Measurements from ENCODE around the gene RUFY4. TPM values are rescaled to one million over a fixed set of nuclear protein-coding genes. Genes with fewer than 3 reads are reported as not detected.

The RUFY4 gene
- polyA plus RNA-seq, 1 donor (not counting 4 experiments of a cell fraction or from before 2014, with no cell fraction given), result not detected

DNA sequence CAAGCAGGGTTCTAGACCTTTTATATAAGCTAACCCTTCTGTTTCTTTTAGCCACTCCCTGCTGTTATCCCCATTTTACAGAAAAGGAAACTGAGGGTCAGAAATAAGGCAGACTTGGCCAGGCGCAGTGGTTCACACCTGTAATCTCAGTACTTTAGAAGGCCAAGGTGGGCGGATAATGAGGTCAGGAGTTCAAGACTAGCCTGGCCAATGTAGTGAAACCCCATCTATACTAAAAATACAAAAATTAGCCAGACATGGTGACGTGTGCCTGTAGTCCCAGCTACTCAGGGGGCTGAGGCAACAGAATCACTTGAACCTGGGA is 14.3 kb downstream of the RUFY4 start:
- H3K4me1 ChIP-seq (ENCODE audit: control insufficient read depth, extremely low read depth, insufficient read depth, low read length), result no peaks in the 10 kb centered on the region
- no peak for FAIRE-seq
- no peak for TF ChIP-seq EZH2 (IDR thresholded peaks at IDR 0.05; ENCODE audit: low read length)
- TF ChIP-seq, protein P1, sequence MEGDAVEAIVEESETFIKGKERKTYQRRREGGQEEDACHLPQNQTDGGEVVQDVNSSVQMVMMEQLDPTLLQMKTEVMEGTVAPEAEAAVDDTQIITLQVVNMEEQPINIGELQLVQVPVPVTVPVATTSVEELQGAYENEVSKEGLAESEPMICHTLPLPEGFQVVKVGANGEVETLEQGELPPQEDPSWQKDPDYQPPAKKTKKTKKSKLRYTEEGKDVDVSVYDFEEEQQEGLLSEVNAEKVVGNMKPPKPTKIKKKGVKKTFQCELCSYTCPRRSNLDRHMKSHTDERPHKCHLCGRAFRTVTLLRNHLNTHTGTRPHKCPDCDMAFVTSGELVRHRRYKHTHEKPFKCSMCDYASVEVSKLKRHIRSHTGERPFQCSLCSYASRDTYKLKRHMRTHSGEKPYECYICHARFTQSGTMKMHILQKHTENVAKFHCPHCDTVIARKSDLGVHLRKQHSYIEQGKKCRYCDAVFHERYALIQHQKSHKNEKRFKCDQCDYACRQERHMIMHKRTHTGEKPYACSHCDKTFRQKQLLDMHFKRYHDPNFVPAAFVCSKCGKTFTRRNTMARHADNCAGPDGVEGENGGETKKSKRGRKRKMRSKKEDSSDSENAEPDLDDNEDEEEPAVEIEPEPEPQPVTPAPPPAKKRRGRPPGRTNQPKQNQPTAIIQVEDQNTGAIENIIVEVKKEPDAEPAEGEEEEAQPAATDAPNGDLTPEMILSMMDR (optimal IDR thresholded peaks at IDR 0.05 in 1 of 3, IDR thresholded peaks at IDR 0.05 in 1 of 3, conservative IDR thresholded peaks at IDR 0.05 in 1 of 3; ENCODE audit: extremely low read depth in 1 of 3, insufficient read depth in 2 of 3, low read length in 3 of 3), result no peak
- H3K79me2 ChIP-seq (ENCODE audit: control insufficient read depth, insufficient read depth, low read length), result no peaks in the 10 kb centered on the region
- no peak for DNase-seq (ENCODE audit: low read depth, low spot score)
- no peaks in the 10 kb centered on the region for H4K20me1 ChIP-seq (ENCODE audit: control insufficient read depth, extremely low read depth, insufficient read depth, low read length)
- no peaks in the 10 kb centered on the region for H3K9me1 ChIP-seq (ENCODE audit: control insufficient read depth, extremely low read depth, insufficient read depth, low read length)
- no peak overlapping the region for H3K4me3 ChIP-seq (ENCODE audit: control insufficient read depth in 2 of 3, extremely low read depth in 1 of 3, insufficient read depth in 2 of 3, low read depth in 1 of 3, low read length in 3 of 3)
- no peak overlapping the region for H3K4me2 ChIP-seq (ENCODE audit: control insufficient read depth, extremely low read depth, insufficient read depth, low read depth, low read length)
- H3K27me3 ChIP-seq (ENCODE audit: control insufficient read depth, extremely low read depth, insufficient read depth, low read length), result no peaks in the 10 kb centered on the region
- no peak overlapping the region for H3K27ac ChIP-seq (ENCODE audit: control insufficient read depth, insufficient read depth, low read length)
- no peaks in the 10 kb centered on the region for H3K9me3 ChIP-seq (ENCODE audit: control insufficient read depth, low read depth, low read length)
- dilution Hi-C loops (cut with MboI; ENCODE audit: extremely low pct_ligation_motif_present, low sequenced_read_pairs), result no loop called here
- H2AFZ ChIP-seq (ENCODE audit: control insufficient read depth, low read length), result no peak overlapping the region
- H3K36me3 ChIP-seq (ENCODE audit: control insufficient read depth in 2 of 2, extremely low read depth in 1 of 2, insufficient read depth in 2 of 2, low read length in 2 of 2), result no peaks in the 10 kb centered on the region
- no peak overlapping the region for H3K9ac ChIP-seq (ENCODE audit: control insufficient read depth, extremely low read depth, insufficient read depth, low read length)

DNA sequence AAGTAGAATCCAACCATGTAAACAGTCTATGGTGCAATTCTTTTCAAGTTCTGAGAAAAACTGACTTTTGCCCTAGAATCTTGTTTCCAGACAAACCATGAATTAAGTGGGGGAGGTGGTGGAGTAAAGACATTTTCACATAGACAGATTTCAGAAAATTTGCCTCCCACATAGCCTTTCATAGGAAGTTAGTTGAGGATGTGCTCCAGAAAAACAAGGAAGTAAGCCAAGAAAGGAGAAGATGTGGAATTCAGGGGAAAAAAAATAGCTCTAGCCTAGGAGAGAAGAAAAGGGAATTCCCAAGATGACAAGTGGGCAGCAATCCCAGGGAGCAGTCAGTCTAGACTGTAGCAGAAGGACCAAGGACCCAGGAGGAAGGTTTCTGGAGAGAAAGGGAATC is 17.4 kb downstream of the RUFY4 start:
- H3K9me1 ChIP-seq (ENCODE audit: control insufficient read depth, extremely low read depth, insufficient read depth, low read length), result no peaks in the 10 kb centered on the region
- no peak for FAIRE-seq
- no peak overlapping the region for H2AFZ ChIP-seq (ENCODE audit: control insufficient read depth, low read length)
- no peaks in the 10 kb centered on the region for H3K79me2 ChIP-seq (ENCODE audit: control insufficient read depth, insufficient read depth, low read length)
- no peak overlapping the region for H3K4me3 ChIP-seq (ENCODE audit: control insufficient read depth in 2 of 3, extremely low read depth in 1 of 3, insufficient read depth in 2 of 3, low read depth in 1 of 3, low read length in 3 of 3)
- H4K20me1 ChIP-seq (ENCODE audit: control insufficient read depth, extremely low read depth, insufficient read depth, low read length), result no peaks in the 10 kb centered on the region
- no peaks in the 10 kb centered on the region for H3K4me1 ChIP-seq (ENCODE audit: control insufficient read depth, extremely low read depth, insufficient read depth, low read length)
- H3K36me3 ChIP-seq (ENCODE audit: control insufficient read depth in 2 of 2, extremely low read depth in 1 of 2, insufficient read depth in 2 of 2, low read length in 2 of 2), result no peaks in the 10 kb centered on the region
- TF ChIP-seq, protein P1 (optimal IDR thresholded peaks at IDR 0.05 in 1 of 3, IDR thresholded peaks at IDR 0.05 in 1 of 3, conservative IDR thresholded peaks at IDR 0.05 in 1 of 3; ENCODE audit: extremely low read depth in 1 of 3, insufficient read depth in 2 of 3, low read length in 3 of 3), result no peak
- TF ChIP-seq EZH2 (IDR thresholded peaks at IDR 0.05; ENCODE audit: low read length), result no peak
- H3K9ac ChIP-seq (ENCODE audit: control insufficient read depth, extremely low read depth, insufficient read depth, low read length), result no peak overlapping the region
- peaks cover 11% of the 10 kb centered on the region for H3K27me3 ChIP-seq (ENCODE audit: control insufficient read depth, extremely low read depth, insufficient read depth, low read length)
- no peak for DNase-seq (ENCODE audit: low read depth, low spot score)
- dilution Hi-C loops (cut with MboI; ENCODE audit: extremely low pct_ligation_motif_present, low sequenced_read_pairs), result no loop called here
- H3K4me2 ChIP-seq (ENCODE audit: control insufficient read depth, extremely low read depth, insufficient read depth, low read depth, low read length), result no peak overlapping the region
- no peak overlapping the region for H3K27ac ChIP-seq (ENCODE audit: control insufficient read depth, insufficient read depth, low read length)
- no peaks in the 10 kb centered on the region for H3K9me3 ChIP-seq (ENCODE audit: control insufficient read depth, low read depth, low read length)
